Esophagus muscularis mucosa (tissue), 3 donors: Measurements from ENCODE around the gene ULK2.

ENCODE experiments used
- CTCF ChIP-seq, 3 experiments: fragments of 200-600 bp in 2 of 3; fragments of 450-650 bp in 1 of 3; sonication (generic) in 2 of 3; IDR thresholded peaks; one replicate each; pipeline ENCODE4 v1.5.1; 2017 to 2019; ENCODE audit warnings: antibody characterized with exemption in 3 of 3, mild to moderate bottlenecking in 2 of 3, moderate library complexity in 1 of 3
- EP300 ChIP-seq: sonication (generic); formaldehyde crosslinking; IDR thresholded peaks from one replicate; pipeline ENCODE4 v1.6.1; 2017; ENCODE audit warnings: antibody characterized with exemption

- no peak for TF ChIP-seq EP300
- TF ChIP-seq CTCF (IDR thresholded peaks at IDR 0.05): no peak
These were observed 37.8 kb upstream of the ULK2 start for GRCh38 chr17:19905502-19905901.
